WTC11 (cell line): ENCODE results near the gene ITPR1.

ENCODE experiments used
- E2F5 ChIP-seq: sonication (generic); formaldehyde crosslinking; IDR thresholded peaks from 2 replicates; pipeline ENCODE4 v1.8.1; 2022; ENCODE audit warnings: mild to moderate bottlenecking, moderate library complexity, missing genetic modification reagents
- FOXJ3 ChIP-seq: sonication (generic); formaldehyde crosslinking; IDR thresholded peaks from 2 replicates; pipeline ENCODE4 v1.9.0; 2021; ENCODE audit warnings: missing genetic modification reagents, mild to moderate bottlenecking, borderline replicate concordance
- HMGXB4 ChIP-seq: sonication (generic); formaldehyde crosslinking; IDR thresholded peaks from 2 replicates; pipeline ENCODE4 v1.8.1; 2023; ENCODE audit warnings: mild to moderate bottlenecking, moderate library complexity, missing genetic modification reagents
- MAX ChIP-seq: sonication (generic); formaldehyde crosslinking; IDR thresholded peaks from 2 replicates; pipeline ENCODE4 v1.8.0; 2022; ENCODE audit warnings: mild to moderate bottlenecking, missing genetic modification reagents
- MXD4 ChIP-seq: fragments of 250-450 bp; sonication (Bioruptor Pico); IDR thresholded peaks from 2 replicates; pipeline ENCODE4 v1.8.0; 2021; ENCODE audit warnings: mild to moderate bottlenecking, moderate library complexity, borderline replicate concordance
- NFYB ChIP-seq: sonication (generic); formaldehyde crosslinking; conservative IDR thresholded peaks from 2 replicates; pipeline ENCODE4 v1.8.0; 2022; ENCODE audit warnings: low read depth, missing genetic modification reagents
- PRDM15 ChIP-seq: sonication (generic); formaldehyde crosslinking; IDR thresholded peaks from 2 replicates; pipeline ENCODE4 v1.8.0; 2022; ENCODE audit warnings: missing genetic modification reagents
- RELA ChIP-seq: sonication (generic); formaldehyde crosslinking; IDR thresholded peaks from 2 replicates; pipeline ENCODE4 v1.8.1; 2022; ENCODE audit warnings: missing genetic modification reagents, mild to moderate bottlenecking, borderline replicate concordance
- SMAD4 ChIP-seq: sonication (generic); formaldehyde crosslinking; IDR thresholded peaks from 2 replicates; pipeline ENCODE4 v1.8.0; 2022; ENCODE audit warnings: mild to moderate bottlenecking, missing genetic modification reagents
- SP1 ChIP-seq: sonication (generic); formaldehyde crosslinking; conservative IDR thresholded peaks from 2 replicates; pipeline ENCODE4 v1.8.1; 2022; ENCODE audit warnings: missing genetic modification reagents
- ZNF512 ChIP-seq: sonication (generic); formaldehyde crosslinking; IDR thresholded peaks from 2 replicates; pipeline ENCODE4 v1.8.1; 2022; ENCODE audit warnings: missing genetic modification reagents, borderline replicate concordance
- TF ChIP-seq, protein P1 (sequence below): fragments of 200-600 bp; IDR thresholded peaks from 2 replicates; pipeline ENCODE4 v1.8.0; 2022; ENCODE audit warnings: antibody characterized with exemption
- TF ChIP-seq, protein P2 (sequence below): sonication (generic); formaldehyde crosslinking; IDR thresholded peaks from 2 replicates; pipeline ENCODE4 v1.8.0; 2023; ENCODE audit warnings: missing genetic modification reagents, mild to moderate bottlenecking, borderline replicate concordance
- TF ChIP-seq, protein P3 (sequence below): sonication (generic); formaldehyde crosslinking; IDR thresholded peaks from 2 replicates; pipeline ENCODE4 v1.8.1; 2023; ENCODE audit warnings: mild to moderate bottlenecking, missing genetic modification reagents, moderate library complexity

- TF ChIP-seq ZNF512 (CRISPR knock-in tag) (no peak), FOXJ3 (no peak), RELA (CRISPR knock-in tag) (no peak), E2F5 (CRISPR knock-in tag) (no peak), HMGXB4 (CRISPR knock-in tag) (no peak), MXD4 (no peak), MAX (no peak), PRDM15 (CRISPR knock-in tag) (no peak), NFYB (no peak), SP1 (CRISPR knock-in tag) (no peak), SMAD4 (CRISPR knock-in tag) (no peak)
- TF ChIP-seq, protein P1, sequence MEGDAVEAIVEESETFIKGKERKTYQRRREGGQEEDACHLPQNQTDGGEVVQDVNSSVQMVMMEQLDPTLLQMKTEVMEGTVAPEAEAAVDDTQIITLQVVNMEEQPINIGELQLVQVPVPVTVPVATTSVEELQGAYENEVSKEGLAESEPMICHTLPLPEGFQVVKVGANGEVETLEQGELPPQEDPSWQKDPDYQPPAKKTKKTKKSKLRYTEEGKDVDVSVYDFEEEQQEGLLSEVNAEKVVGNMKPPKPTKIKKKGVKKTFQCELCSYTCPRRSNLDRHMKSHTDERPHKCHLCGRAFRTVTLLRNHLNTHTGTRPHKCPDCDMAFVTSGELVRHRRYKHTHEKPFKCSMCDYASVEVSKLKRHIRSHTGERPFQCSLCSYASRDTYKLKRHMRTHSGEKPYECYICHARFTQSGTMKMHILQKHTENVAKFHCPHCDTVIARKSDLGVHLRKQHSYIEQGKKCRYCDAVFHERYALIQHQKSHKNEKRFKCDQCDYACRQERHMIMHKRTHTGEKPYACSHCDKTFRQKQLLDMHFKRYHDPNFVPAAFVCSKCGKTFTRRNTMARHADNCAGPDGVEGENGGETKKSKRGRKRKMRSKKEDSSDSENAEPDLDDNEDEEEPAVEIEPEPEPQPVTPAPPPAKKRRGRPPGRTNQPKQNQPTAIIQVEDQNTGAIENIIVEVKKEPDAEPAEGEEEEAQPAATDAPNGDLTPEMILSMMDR: no peak
- TF ChIP-seq, protein P2, sequence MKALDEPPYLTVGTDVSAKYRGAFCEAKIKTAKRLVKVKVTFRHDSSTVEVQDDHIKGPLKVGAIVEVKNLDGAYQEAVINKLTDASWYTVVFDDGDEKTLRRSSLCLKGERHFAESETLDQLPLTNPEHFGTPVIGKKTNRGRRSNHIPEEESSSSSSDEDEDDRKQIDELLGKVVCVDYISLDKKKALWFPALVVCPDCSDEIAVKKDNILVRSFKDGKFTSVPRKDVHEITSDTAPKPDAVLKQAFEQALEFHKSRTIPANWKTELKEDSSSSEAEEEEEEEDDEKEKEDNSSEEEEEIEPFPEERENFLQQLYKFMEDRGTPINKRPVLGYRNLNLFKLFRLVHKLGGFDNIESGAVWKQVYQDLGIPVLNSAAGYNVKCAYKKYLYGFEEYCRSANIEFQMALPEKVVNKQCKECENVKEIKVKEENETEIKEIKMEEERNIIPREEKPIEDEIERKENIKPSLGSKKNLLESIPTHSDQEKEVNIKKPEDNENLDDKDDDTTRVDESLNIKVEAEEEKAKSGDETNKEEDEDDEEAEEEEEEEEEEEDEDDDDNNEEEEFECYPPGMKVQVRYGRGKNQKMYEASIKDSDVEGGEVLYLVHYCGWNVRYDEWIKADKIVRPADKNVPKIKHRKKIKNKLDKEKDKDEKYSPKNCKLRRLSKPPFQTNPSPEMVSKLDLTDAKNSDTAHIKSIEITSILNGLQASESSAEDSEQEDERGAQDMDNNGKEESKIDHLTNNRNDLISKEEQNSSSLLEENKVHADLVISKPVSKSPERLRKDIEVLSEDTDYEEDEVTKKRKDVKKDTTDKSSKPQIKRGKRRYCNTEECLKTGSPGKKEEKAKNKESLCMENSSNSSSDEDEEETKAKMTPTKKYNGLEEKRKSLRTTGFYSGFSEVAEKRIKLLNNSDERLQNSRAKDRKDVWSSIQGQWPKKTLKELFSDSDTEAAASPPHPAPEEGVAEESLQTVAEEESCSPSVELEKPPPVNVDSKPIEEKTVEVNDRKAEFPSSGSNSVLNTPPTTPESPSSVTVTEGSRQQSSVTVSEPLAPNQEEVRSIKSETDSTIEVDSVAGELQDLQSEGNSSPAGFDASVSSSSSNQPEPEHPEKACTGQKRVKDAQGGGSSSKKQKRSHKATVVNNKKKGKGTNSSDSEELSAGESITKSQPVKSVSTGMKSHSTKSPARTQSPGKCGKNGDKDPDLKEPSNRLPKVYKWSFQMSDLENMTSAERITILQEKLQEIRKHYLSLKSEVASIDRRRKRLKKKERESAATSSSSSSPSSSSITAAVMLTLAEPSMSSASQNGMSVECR (CRISPR knock-in tag): no peak
- TF ChIP-seq, protein P3, sequence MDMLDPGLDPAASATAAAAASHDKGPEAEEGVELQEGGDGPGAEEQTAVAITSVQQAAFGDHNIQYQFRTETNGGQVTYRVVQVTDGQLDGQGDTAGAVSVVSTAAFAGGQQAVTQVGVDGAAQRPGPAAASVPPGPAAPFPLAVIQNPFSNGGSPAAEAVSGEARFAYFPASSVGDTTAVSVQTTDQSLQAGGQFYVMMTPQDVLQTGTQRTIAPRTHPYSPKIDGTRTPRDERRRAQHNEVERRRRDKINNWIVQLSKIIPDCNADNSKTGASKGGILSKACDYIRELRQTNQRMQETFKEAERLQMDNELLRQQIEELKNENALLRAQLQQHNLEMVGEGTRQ (CRISPR knock-in tag): no peak
These were observed 217.0 kb downstream of the ITPR1 start for GRCh38 chr3:4710191-4710590.
